Effector memory CD4-positive, alpha-beta T cell (primary cell): ENCODE results near the gene ACTL9.
"Not testable (repeated sequence)": the region's sequence is repeated elsewhere in the genome, so short reads cannot be mapped to it uniquely, and the experiment has no call there.

Experiments used
- DNase-seq, 3 donors: peaks; one replicate each; pipeline ENCODE4 v3.0.0-alpha.2; 2020
- H3K27ac ChIP-seq: 2 replicates; pipeline ENCODE4 v1.7.0; 2013; ENCODE audit warnings: mild to moderate bottlenecking, low read length, moderate library complexity; ENCODE audit not compliant: insufficient read depth, poor library complexity, severe bottlenecking
- H3K27me3 ChIP-seq: replicated peaks from 2 replicates; pipeline ENCODE4 v1.7.0; 2013; ENCODE audit warnings: mild to moderate bottlenecking, low read length; ENCODE audit not compliant: insufficient read depth, control insufficient read depth, poor library complexity, severe bottlenecking
- H3K36me3 ChIP-seq: 2 replicates; pipeline ENCODE4 v1.7.0; 2013; ENCODE audit warnings: mild to moderate bottlenecking, low read length, moderate library complexity; ENCODE audit not compliant: control insufficient read depth, insufficient read depth
- H3K4me1 ChIP-seq: 2 replicates; pipeline ENCODE4 v1.7.0; 2013; ENCODE audit warnings: low read length, mild to moderate bottlenecking; ENCODE audit not compliant: control insufficient read depth, insufficient read depth, poor library complexity, severe bottlenecking
- H3K4me3 ChIP-seq: 2 replicates; pipeline ENCODE4 v1.7.0; 2013; ENCODE audit warnings: low read length, low read depth, mild to moderate bottlenecking; ENCODE audit not compliant: insufficient read depth, poor library complexity, severe bottlenecking
- H3K9me3 ChIP-seq: 2 replicates; pipeline ENCODE4 v1.7.0; 2013; ENCODE audit warnings: mild to moderate bottlenecking, low read length, moderate library complexity; ENCODE audit not compliant: control insufficient read depth
- total RNA-seq, 3 donors: gene quantifications; one replicate each; lab custom pipeline; 2026; lab: John Stamatoyannopoulos, UW

ACTL9 gene
- total RNA-seq = 0 reads per million in 3 donors

- no peak for DNase-seq
- Histone ChIP-seq H3K4me1 (peaks cover 20% of the 10 kb centered on the region), H3K36me3 (no peaks in the 10 kb centered on the region), H3K27ac (no peak within 1 kb of the TSS), H3K9me3 (no peaks in the 10 kb centered on the region), H3K27me3 (no peaks in the 10 kb centered on the region), H3K4me3 (no peak within 1 kb of the TSS)
These were observed at the start of gene ACTL9 for GRCh38 chr19:8698433-8699063. ACTL9 (minus strand) TSS chr19:8698795; CDS start chr19:8698701, 94 bp downstream.

GRCh38 chr19:8739291-8740065 lies 40.9 kb upstream of the ACTL9 start:
- not testable (repeated sequence) for H3K27ac ChIP-seq, DNase-seq, H3K9me3 ChIP-seq, H3K4me1 ChIP-seq, H3K27me3 ChIP-seq, H3K4me3 ChIP-seq, H3K36me3 ChIP-seq

GRCh38 chr19:8738377-8738776 lies 39.8 kb upstream of the ACTL9 start:
- DNase-seq = no peak
- Histone ChIP-seq H3K27me3 (no peaks in the 10 kb centered on the region), H3K4me1 (no peaks in the 10 kb centered on the region)

GRCh38 chr19:8731428-8732169 lies 33.0 kb upstream of the ACTL9 start:
- Histone ChIP-seq H3K27me3 (no peaks in the 10 kb centered on the region), H3K36me3 (no peaks in the 10 kb centered on the region), H3K9me3 (no peaks in the 10 kb centered on the region), H3K4me3 (no peak overlapping the region), H3K4me1 (no peaks in the 10 kb centered on the region), H3K27ac (no peak overlapping the region)
- DNase-seq = no peak

More at GRCh38 chr19:8738377-8738776, 39.8 kb upstream of the ACTL9 start:
- Histone ChIP-seq H3K9me3 (no peaks in the 10 kb centered on the region), H3K27ac (no peak overlapping the region), H3K36me3 (no peaks in the 10 kb centered on the region), H3K4me3 (no peak overlapping the region)

GRCh38 chr19:8724276-8724675 lies 25.7 kb upstream of the ACTL9 start:
- Histone ChIP-seq H3K27me3 (no peaks in the 10 kb centered on the region), H3K27ac (no peak overlapping the region), H3K9me3 (no peaks in the 10 kb centered on the region), H3K4me1 (no peaks in the 10 kb centered on the region), H3K4me3 (no peak overlapping the region), H3K36me3 (no peaks in the 10 kb centered on the region)
- no peak for DNase-seq

GRCh38 chr19:8722032-8722431 lies 23.4 kb upstream of the ACTL9 start:
- no peak overlapping the region for H3K27ac ChIP-seq
- H3K27me3 ChIP-seq = no peaks in the 10 kb centered on the region
- DNase-seq = no peak
- H3K36me3 ChIP-seq = no peaks in the 10 kb centered on the region
- H3K4me3 ChIP-seq = no peak overlapping the region
- no peaks in the 10 kb centered on the region for H3K4me1 ChIP-seq
- no peaks in the 10 kb centered on the region for H3K9me3 ChIP-seq

GRCh38 chr19:8721334-8721733 lies 22.7 kb upstream of the ACTL9 start, which contains the start of gene OR2Z1:
OR2Z1 (plus strand) TSS chr19:8721634; CDS start chr19:8731029, 9,395 bp downstream.
- Histone ChIP-seq H3K4me3 (no peak within 1 kb of the TSS), H3K27me3 (no peaks in the 10 kb centered on the region), H3K9me3 (no peaks in the 10 kb centered on the region), H3K4me1 (no peaks in the 10 kb centered on the region), H3K36me3 (no peaks in the 10 kb centered on the region), H3K27ac (no peak within 1 kb of the TSS)
- DNase-seq = no peak

- H3K4me3 ChIP-seq, H3K9me3 ChIP-seq, H3K27ac ChIP-seq, H3K27me3 ChIP-seq, DNase-seq, H3K36me3 ChIP-seq, H3K4me1 ChIP-seq: not testable (repeated sequence)
These were observed 11.7 kb upstream of the ACTL9 start for GRCh38 chr19:8710337-8710736.

GRCh38 chr19:8705742-8706141 lies 7.1 kb upstream of the ACTL9 start:
- H3K4me3 ChIP-seq = no peak overlapping the region
- H3K9me3 ChIP-seq = no peaks in the 10 kb centered on the region
- no peak for DNase-seq
- no peak overlapping the region for H3K27ac ChIP-seq
- H3K4me1 ChIP-seq = peaks cover 30% of the 10 kb centered on the region
- no peaks in the 10 kb centered on the region for H3K36me3 ChIP-seq
- no peaks in the 10 kb centered on the region for H3K27me3 ChIP-seq

- not testable (repeated sequence) for DNase-seq
These were observed 6.7 kb upstream of the ACTL9 start for GRCh38 chr19:8705304-8705703.

More at GRCh38 chr19:8705304-8705703, 6.7 kb upstream of the ACTL9 start:
- H3K27ac ChIP-seq, H3K36me3 ChIP-seq, H3K27me3 ChIP-seq, H3K9me3 ChIP-seq, H3K4me3 ChIP-seq: not testable (repeated sequence)
- H3K4me1 ChIP-seq = peaks cover 30% of the 10 kb centered on the region
